ENCODE measurements around the gene PRLR. TPM values are rescaled to one million over a fixed set of nuclear protein-coding genes. Genes with fewer than 3 reads are reported as not detected.

The PRLR gene
- total and polyA plus RNA-seq, 2 of the 13 experiments (the other 11 are each of a cell fraction or from before 2014, with no cell fraction given): 12.2 to 13.3 TPM

DNA sequence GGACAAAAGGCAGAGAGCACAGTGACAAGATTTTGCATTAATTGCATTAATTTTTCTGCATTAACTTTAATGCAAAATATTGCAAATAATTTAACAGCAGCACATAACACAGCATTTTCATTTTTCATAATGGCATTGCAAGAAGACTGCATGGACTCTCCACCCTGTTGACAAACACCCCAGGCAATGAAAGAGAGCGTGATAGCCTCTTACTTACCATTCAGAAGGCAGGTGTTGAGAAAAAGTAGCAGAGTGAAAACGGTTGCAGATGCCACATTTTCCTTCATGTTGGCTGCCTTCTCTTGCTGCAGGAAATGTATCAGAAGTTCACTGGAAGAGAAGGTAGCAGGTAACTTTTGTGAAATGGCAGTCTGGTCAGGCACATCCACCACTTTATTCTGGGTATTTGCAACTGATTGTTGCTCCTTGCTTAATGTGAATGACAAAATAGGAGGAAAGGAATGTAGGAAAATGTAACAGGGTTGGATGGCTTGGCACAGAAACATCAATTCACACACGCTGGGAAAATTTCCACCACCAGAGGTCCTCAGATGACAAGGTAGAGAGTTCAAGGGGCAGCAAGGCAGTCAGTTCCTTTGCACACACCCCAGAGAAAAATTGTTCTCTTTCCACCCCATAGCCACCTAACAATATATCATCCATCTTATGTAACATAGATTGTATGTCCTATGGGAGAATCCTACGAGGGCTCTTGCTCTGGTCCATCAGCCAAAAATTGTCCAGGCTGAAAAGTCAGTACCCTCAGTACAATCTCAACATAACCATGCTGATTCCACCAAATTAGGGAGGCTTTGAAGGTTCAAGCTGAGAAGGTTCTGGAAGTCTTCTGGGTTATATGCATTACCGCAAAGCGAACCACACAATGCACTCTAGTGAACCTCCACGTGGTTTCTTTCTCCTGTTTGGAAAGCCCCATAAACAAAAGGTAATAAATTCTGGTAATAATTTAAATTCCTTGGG, 140.7 kb downstream of the PRLR start:
- H3K9me3 ChIP-seq (ENCODE audit: low read length): no peaks in the 10 kb centered on the region
- intact Hi-C loops (cut with micrococcal nuclease; ENCODE audit: unreplicated experiment): loop anchor here (1.0 to 5.0 kb wide), 4 partner anchors 94 to 838 kb away; no protein-coding TSS in a partner anchor
- H3K4me3 ChIP-seq (replicated peaks in 1 of 3; ENCODE audit: insufficient read depth in 1 of 3, low read depth in 2 of 3, low read length in 3 of 3): no peak overlapping the region
- no peak overlapping the region for H2AFZ ChIP-seq (ENCODE audit: low read length)
- no peaks in the 10 kb centered on the region for H4K20me1 ChIP-seq (ENCODE audit: insufficient read depth, low read length)
- FAIRE-seq: peak; percentile 89
- H3K79me2 ChIP-seq (ENCODE audit: insufficient read depth, low read length): no peaks in the 10 kb centered on the region
- peak; percentile 85 for ATAC-seq
- no peak overlapping the region for H3K4me2 ChIP-seq (ENCODE audit: low read depth, low read length)
- peak; percentile 64 for DNase-seq (ENCODE audit: low spot score)
- POLR2A ChIA-PET: no interaction called here
- no TSS peak for BruUV-seq (replicated peaks)
- no peaks in the 10 kb centered on the region for H3K27me3 ChIP-seq (ENCODE audit: control insufficient read depth in 1 of 2, insufficient read depth in 2 of 2, low read length in 2 of 2)
- H3K36me3 ChIP-seq (replicated peaks in 1 of 2; ENCODE audit: control insufficient read depth in 1 of 2, insufficient read depth in 2 of 2, low read length in 2 of 2): peaks cover 0 to 3% of the 10 kb centered on the region in 2 experiments; a peak in 1 of 5 replicates
- CTCF ChIA-PET (ENCODE audit: low intra/inter-chr PET ratio, low total read pairs): interaction anchor here (0.6 to 3.9 kb wide), 5 partner anchors 93 to 509 kb away, joined by 3 to 59 read pairs (median 6); no protein-coding TSS in a partner anchor
- H3K27ac ChIP-seq (ENCODE audit: extremely low read length, insufficient read depth, low read length): no peak overlapping the region
- no peak overlapping the region for H3K9ac ChIP-seq (ENCODE audit: insufficient read depth, low read depth, low read length)
- H3K4me1 ChIP-seq (ENCODE audit: insufficient read depth, low read length): peaks cover 13% of the 10 kb centered on the region
- 66% methylated on average over 7 of the region's 7 CpGs for WGBS (ENCODE audit: low lambda C conversion rate)
- in situ Hi-C loops (cut with HindIII; ENCODE audit: extremely low pct_ligation_motif_present, low pct_unique_long_range_greater_than_20kb): loop anchor here (5.0 to 10.0 kb wide), 2 partner anchors 108 to 505 kb away; no protein-coding TSS in a partner anchor
- TF ChIP-seq ZSCAN21 (CRISPR knock-in tag; IDR thresholded peaks at IDR 0.05; ENCODE audit: borderline replicate concordance) (no peak), PAF1 (CRISPR knock-in tag; IDR thresholded peaks at IDR 0.05) (no peak), PCBP1 (IDR thresholded peaks at IDR 0.05; ENCODE audit: borderline replicate concordance, low read depth, low read length) (no peak), ZNF605 (CRISPR knock-in tag; IDR thresholded peaks at IDR 0.05) (peak; percentile 99), SP140L (CRISPR knock-in tag; IDR thresholded peaks at IDR 0.05; ENCODE audit: borderline replicate concordance) (no peak), FOXJ3 (CRISPR knock-in tag; IDR thresholded peaks at IDR 0.05; ENCODE audit: borderline replicate concordance) (no peak), PRDM4 (CRISPR knock-in tag; IDR thresholded peaks at IDR 0.05; ENCODE audit: borderline replicate concordance) (no peak), ZNF572 (CRISPR knock-in tag; IDR thresholded peaks at IDR 0.05) (no peak), HDAC1 (CRISPR knock-in tag; IDR thresholded peaks at IDR 0.05) (no peak), THAP7 (CRISPR knock-in tag; IDR thresholded peaks at IDR 0.05) (no peak), SOX5 (CRISPR knock-in tag; IDR thresholded peaks at IDR 0.05; ENCODE audit: borderline replicate concordance) (no peak), MIER3 (CRISPR knock-in tag; IDR thresholded peaks at IDR 0.05; ENCODE audit: borderline replicate concordance) (peak; percentile 28; the same call in 1 of the 2 replicates), TEAD3 (CRISPR knock-in tag; optimal IDR thresholded peaks at IDR 0.05; ENCODE audit: borderline replicate concordance) (peak; percentile 46)
- TF ChIP-seq, protein P1, sequence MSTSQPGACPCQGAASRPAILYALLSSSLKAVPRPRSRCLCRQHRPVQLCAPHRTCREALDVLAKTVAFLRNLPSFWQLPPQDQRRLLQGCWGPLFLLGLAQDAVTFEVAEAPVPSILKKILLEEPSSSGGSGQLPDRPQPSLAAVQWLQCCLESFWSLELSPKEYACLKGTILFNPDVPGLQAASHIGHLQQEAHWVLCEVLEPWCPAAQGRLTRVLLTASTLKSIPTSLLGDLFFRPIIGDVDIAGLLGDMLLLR (CRISPR knock-in tag; IDR thresholded peaks at IDR 0.05): no peak
- TF ChIP-seq, protein P2, sequence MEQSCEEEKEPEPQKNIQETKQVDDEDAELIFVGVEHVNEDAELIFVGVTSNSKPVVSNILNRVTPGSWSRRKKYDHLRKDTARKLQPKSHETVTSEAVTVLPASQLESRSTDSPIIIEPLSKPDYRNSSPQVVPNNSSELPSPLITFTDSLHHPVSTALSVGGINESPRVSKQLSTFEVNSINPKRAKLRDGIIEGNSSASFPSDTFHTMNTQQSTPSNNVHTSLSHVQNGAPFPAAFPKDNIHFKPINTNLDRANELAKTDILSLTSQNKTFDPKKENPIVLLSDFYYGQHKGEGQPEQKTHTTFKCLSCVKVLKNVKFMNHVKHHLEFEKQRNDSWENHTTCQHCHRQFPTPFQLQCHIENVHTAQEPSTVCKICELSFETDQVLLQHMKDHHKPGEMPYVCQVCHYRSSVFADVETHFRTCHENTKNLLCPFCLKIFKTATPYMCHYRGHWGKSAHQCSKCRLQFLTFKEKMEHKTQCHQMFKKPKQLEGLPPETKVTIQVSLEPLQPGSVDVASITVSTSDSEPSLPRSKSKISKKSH (CRISPR knock-in tag; IDR thresholded peaks at IDR 0.05; ENCODE audit: borderline replicate concordance): no peak
- TF ChIP-seq, protein P3, sequence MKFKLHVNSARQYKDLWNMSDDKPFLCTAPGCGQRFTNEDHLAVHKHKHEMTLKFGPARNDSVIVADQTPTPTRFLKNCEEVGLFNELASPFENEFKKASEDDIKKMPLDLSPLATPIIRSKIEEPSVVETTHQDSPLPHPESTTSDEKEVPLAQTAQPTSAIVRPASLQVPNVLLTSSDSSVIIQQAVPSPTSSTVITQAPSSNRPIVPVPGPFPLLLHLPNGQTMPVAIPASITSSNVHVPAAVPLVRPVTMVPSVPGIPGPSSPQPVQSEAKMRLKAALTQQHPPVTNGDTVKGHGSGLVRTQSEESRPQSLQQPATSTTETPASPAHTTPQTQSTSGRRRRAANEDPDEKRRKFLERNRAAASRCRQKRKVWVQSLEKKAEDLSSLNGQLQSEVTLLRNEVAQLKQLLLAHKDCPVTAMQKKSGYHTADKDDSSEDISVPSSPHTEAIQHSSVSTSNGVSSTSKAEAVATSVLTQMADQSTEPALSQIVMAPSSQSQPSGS (CRISPR knock-in tag; IDR thresholded peaks at IDR 0.05): no peak
